Measurements from ENCODE around the gene DNAJB6. TPM values are rescaled to one million over a fixed set of nuclear protein-coding genes. Genes with fewer than 3 reads are reported as not detected.

DNAJB6 gene
- total and polyA plus RNA-seq, 2 of the 4 experiments (the other 2 are of a cell fraction): 93.4 to 165 TPM

DNA sequence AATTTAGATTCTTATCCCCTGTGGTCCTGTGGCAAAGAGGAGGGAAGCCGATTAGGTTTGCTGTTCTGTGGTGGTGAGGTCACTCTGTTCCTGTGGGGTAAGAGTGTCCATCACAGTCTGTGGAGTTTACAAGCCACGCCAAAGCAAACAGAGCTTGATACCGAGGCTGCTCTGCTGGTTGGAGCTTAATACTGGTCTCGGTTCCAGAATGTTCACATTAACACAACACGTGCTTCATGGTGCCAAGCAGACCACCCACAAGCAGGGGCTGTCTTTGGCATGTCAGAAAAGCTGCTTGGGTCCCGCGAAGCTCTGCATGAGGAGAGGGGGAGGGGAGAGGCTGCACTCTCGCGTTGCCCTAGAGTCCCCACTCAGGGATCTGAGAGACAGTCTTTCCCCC is 47.5 kb downstream of the DNAJB6 start:
- no peak overlapping the region for H4K5ac ChIP-seq (ENCODE audit: low read depth, low read length)
- in situ Hi-C loops (cut with MboI; ENCODE audit: low sequenced_read_pairs): loop anchor here (25.0 kb wide), 1 partner anchor 422 kb away; no protein-coding TSS in a partner anchor
- CTCF ChIA-PET: no interaction called here
- no peaks in the 10 kb centered on the region for H3K9me3 ChIP-seq (ENCODE audit: control insufficient read depth, insufficient read depth, low read length)
- no peak for TF ChIP-seq SMC3 (IDR thresholded peaks at IDR 0.05; ENCODE audit: low read depth, low read length)
- TF ChIP-seq RCOR1 (IDR thresholded peaks at IDR 0.05; ENCODE audit: insufficient replicate concordance, low read length): no peak
- no peak for TF ChIP-seq FOS (IDR thresholded peaks at IDR 0.05; ENCODE audit: low read depth, low read length)
- TF ChIP-seq USF2 (IDR thresholded peaks at IDR 0.05; ENCODE audit: low read depth, low read length): no peak
- TF ChIP-seq ELK1 (IDR thresholded peaks at IDR 0.05; ENCODE audit: borderline replicate concordance, low read depth, low read length): no peak
- no peak for TF ChIP-seq MXI1 (IDR thresholded peaks at IDR 0.05; ENCODE audit: borderline replicate concordance, low read depth, low read length)
- no peak for TF ChIP-seq BHLHE40 (IDR thresholded peaks at IDR 0.05; ENCODE audit: low read depth, low read length)
- no peak overlapping the region for H3K56ac ChIP-seq (ENCODE audit: extremely low read depth, insufficient read depth, low read length)
- H2BK20ac ChIP-seq (ENCODE audit: low read depth, low read length): no peak overlapping the region
- no peak overlapping the region for H3K23ac ChIP-seq (ENCODE audit: low read depth, low read length)
- DNase-seq (peak; percentile 28), ATAC-seq (ENCODE audit: low read depth) (peak; percentile 24; the same call in 1 of the 2 replicates)
- H3K4me1 ChIP-seq (ENCODE audit: control insufficient read depth, insufficient read depth, low read length): 0 out of 2 replicates have a peak, but pooled peaks cover 2% of the 10 kb centered on the region
- H2AK9ac ChIP-seq (replicated peaks; ENCODE audit: low read depth, low read length, poor library complexity): no peak overlapping the region
- H3K9me1 ChIP-seq (ENCODE audit: insufficient read depth, low read length): peaks cover 12% of the 10 kb centered on the region; the same call in 1 of the 2 replicates
- H2BK120ac ChIP-seq (ENCODE audit: low read depth, low read length): no peak overlapping the region
- H3K36me3 ChIP-seq (ENCODE audit: control insufficient read depth, insufficient read depth, low read length): peaks cover 34% of the 10 kb centered on the region
- H2AFZ ChIP-seq (replicated peaks; ENCODE audit: low read length, poor library complexity): peak overlapping the region; percentile 18
- no peaks in the 10 kb centered on the region for H3K27me3 ChIP-seq (ENCODE audit: control insufficient read depth, insufficient read depth, low read length)
- no peak overlapping the region for H2BK15ac ChIP-seq (ENCODE audit: low read depth, low read length)
- no peak overlapping the region for H3K27ac ChIP-seq (ENCODE audit: insufficient read depth, low read length)
- no peak overlapping the region for H3K4me3 ChIP-seq (ENCODE audit: insufficient read depth, low read depth, low read length)
- H4K91ac ChIP-seq (ENCODE audit: insufficient read depth, low read depth, low read length): no peak overlapping the region
- BruUV-seq (replicated peaks): no TSS peak
- POLR2A ChIA-PET (ENCODE audit: unreplicated experiment): no interaction called here
- WGBS, 2 experiments (ENCODE audit: extremely low coverage in 2 of 2, insufficient read length in 1 of 2): 67% methylated on average over 2 of the region's 9 CpGs; no CpG with 5 or more reads in 1 of the 2 experiments
- H3K14ac ChIP-seq (replicated peaks; ENCODE audit: low read depth, low read length): no peak overlapping the region
- no peak overlapping the region for H3K4me2 ChIP-seq (ENCODE audit: low read depth, low read length)
- peaks cover 64% of the 10 kb centered on the region for H4K20me1 ChIP-seq (ENCODE audit: insufficient read depth, low read length)
- H3K18ac ChIP-seq (ENCODE audit: low read depth, low read length): no peak overlapping the region
- H2AK5ac ChIP-seq (ENCODE audit: low read depth, low read length): no peak overlapping the region
- dilution Hi-C loops (cut with HindIII; ENCODE audit: low sequenced_read_pairs, unreplicated experiment): no loop called here
- H4K8ac ChIP-seq (ENCODE audit: low read depth in 2 of 2, low read length in 2 of 2): peak overlapping the region in 1 of 2 experiments; percentile 35; a peak in 1 of 4 replicates
- no peak overlapping the region for H3K9ac ChIP-seq (ENCODE audit: low read depth, low read length)
- intact Hi-C loops (cut with micrococcal nuclease): no loop called here
- H2BK5ac ChIP-seq (ENCODE audit: low read depth, low read length, poor library complexity, severe bottlenecking): no peak overlapping the region
- H3K4ac ChIP-seq (ENCODE audit: low read depth, low read length): no peak overlapping the region
- peaks cover 43 to 74% of the 10 kb centered on the region in 2 experiments for H3K79me1 ChIP-seq (ENCODE audit: low read depth in 1 of 2, low read length in 2 of 2)

Data from IMR-90 (cell line).